ENCODE data around the gene ENKD1.

ENKD1 gene

DNA sequence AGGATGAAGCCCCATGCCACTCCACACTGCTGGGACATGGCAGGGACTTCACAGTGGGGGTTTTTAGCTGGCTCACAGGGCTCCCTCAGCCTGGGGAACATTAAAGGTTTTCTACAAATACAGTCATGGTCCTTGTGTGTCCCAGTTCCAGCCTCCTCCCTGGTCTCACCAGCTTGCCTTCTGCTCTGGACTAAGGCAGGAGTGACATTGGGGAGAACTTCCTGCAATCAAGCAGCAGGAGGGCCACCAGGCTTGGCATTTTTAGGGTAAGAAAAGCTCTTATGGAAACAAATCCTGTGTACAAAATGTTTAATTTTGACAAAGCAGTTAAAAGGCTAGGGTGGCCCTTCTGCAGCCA is 3.9 kb downstream of the ENKD1 start:
- no peak for DNase-seq

- DNase-seq = no peak
These were observed 4.5 kb downstream of the ENKD1 start for GRCh38 chr16:67661886-67662652.

GRCh38 chr16:67661101-67661761 is 5.3 kb downstream of the ENKD1 start:
- peak in 1 of 2 donors; percentile 3 for DNase-seq

- DNase-seq = peak; percentile 93 to 95
These were observed 6.0 kb downstream of the ENKD1 start, which contains the start of gene PARD6A for GRCh38 chr16:67660564-67661028. Gene PARD6A (plus strand): TSS chr16:67660960. CDS start chr16:67661039, 79 bp downstream.

DNA sequence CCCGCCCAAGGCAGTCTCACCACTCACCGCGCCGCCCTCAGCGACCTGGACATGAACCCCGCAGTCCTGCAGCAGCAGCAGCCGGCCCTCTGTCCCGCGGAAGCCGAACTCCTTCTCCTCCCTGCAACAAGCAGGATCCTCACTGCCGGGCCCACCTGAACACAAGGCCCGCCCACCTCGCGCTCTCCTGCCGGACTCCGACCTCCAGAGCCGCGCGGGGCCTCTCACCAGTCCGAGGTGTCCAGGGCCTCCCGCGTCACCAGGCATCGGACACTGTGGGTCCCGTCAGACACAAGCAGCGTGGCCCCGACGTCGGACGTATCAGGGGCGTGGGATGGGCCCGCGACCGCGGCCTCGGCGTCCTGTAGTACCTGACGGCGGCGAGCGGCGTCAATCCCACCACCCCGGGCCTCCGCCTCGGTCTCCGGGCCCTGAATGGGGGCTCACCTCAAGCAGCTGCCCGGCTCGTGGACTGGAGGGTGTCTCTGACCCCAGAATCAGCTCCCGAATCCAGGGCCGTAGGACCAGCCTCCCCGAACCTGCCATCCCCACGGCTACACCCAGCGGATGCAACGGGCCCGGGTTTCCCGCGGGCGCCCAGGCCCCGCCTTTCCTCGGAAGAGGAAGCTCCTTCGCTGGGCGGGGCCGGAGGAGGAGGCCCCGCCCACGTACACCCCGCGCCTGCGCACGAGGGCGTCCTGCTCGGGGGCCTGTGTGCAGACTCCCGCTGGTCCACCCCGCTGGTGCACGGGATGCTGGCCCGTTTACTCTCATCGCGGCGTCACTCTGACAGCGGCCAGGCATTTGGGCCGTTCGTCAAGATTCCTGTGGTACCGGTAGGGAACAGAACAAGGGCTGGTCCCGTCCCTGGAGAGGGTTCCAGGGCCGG is 6.6 kb downstream of the ENKD1 start, which contains the start of gene ACD:
ACD (minus strand) TSS at position 586 of the 889 bp plus-strand sequence; CDS start at position 546, 40 bp downstream.
- DNase-seq = peak; percentile 93 to 99

DNA sequence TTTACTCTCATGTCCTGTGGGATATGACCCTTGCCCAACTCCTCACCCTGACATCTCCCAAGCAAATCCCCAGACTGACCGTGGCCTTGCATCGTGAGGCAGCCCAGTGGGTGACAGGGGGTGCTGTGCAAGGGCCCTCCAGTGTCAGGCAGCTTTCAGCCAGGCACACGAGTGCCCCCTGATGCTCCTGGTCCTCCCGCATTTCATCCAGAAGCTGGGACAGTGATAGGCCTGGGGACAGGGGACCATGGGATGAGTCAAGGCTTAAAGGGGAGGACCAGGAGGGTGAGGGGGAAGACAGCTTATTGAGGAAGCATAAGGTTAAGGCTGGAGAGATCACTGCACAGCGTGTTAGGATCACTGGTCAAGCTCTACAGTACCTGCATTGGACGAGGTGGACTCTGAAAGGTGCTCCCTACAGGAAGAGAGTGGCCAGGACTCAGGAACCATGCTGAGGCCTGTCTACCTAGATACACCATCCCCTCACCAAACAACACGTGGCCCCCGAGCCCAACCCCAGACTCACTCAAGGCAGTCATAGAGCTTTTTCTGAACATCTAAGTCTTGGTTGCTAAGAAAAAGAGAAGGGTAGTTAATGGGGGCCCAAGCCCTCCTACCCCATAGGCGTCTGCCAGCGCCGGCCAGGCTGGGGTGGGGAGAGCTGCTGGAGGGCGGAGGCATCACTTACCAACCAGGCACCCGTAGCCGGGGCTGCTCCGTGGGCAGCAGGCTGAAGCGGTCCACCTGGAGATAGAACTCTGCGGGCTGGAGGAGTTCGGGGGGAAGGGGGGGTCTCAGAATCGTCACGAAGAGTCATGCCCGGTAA is 7.5 kb downstream of the ENKD1 start:
- DNase-seq = no peak

- no peak for DNase-seq
These were observed 8.6 kb downstream of the ENKD1 start for GRCh38 chr16:67657751-67658518.

DNA sequence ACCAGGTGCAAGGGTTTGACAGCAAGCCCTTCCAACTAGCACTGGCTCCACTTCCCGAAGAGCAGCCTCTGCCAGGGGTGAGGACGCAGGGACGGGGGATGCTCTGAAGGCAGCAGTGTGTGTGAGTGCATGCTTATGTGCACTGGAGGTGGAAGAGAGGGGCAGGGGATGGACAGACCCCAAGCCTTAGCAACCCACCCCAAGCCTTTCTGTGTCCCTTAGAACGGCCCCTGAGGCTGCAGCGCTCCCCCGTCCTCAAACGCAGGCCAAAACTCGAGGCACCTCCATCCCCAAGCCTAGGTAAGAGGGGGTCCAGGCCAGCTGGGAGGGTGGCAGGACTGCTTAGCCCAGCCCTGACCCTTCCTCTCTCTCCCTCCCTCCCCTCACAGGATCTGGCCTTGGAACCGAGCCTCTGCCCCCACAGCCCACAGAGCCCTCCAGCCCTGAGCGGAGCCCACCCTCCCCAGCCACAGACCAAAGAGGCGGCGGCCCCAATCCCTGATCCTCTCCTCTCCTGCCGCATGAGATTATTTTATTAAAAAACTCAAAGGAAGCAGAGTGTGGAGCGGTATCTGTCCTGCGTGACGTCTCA is 9.4 kb downstream of the ENKD1 start:
- no peak for DNase-seq

GRCh38 chr16:67656344-67657016 is 10.1 kb downstream of the ENKD1 start:
- DNase-seq = no peak

GRCh38 chr16:67655363-67655762 is 11.2 kb downstream of the ENKD1 start:
- no peak for DNase-seq

DNA sequence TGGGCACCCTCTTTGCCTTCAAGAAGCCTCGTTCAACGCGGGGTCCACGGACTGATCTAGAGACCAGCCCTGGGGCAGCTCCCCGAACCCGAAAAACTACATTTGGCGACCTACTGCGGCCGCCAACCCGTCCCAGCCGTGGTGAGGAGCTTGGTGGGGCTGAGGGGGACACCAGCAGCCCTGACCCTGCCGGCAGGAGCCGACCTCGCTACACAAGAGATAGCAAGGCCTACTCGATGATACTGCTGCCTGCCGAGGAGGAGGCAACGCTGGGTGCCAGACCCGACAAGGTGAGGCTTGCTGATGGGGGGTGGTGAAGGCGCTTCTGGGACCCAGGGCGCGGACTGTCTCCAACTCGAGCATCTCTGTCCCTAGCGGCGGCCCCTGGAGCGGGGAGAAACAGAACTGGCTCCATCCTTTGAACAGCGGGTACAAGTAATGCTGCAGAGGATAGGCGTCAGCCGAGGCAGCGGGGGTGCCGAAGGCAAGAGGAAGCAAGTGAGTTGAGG is 12.1 kb downstream of the ENKD1 start:
- no peak for DNase-seq

- DNase-seq = no peak
These were observed 12.7 kb downstream of the ENKD1 start for GRCh38 chr16:67653789-67654402.

DNA sequence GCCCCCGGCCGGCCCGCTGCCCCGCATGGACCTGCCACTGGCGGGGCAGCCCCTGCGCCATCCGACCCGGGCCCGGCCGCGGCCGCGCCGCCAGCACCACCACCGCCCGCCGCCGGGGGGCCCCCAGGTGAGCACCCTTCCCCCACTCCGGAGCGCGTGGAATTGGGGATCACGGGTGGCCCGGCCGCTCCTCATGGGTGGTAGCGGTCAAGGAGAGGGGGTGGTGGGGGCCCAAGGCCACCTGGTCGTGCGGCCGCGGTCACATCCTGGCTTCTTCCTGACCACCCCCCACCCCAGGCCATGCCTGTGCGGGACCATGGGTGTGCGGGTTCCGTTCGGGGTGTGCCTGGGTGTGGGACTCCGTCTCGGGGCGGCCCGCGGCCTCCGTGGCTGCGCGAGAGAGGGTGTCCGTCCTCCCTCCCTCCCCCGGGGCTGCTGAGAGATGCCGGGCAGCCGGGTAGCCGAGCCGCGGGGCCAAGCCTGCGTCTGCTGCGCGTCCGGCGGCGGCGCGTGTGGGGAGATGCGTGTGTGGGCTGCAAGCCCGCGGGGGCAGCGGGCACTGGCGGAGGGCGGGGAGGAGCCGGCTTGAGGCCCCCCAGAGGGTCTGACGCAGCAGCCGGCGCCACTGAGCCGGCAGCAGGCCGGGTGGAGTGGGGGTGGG is 13.3 kb downstream of the ENKD1 start:
- DNase-seq = no peak

DNA sequence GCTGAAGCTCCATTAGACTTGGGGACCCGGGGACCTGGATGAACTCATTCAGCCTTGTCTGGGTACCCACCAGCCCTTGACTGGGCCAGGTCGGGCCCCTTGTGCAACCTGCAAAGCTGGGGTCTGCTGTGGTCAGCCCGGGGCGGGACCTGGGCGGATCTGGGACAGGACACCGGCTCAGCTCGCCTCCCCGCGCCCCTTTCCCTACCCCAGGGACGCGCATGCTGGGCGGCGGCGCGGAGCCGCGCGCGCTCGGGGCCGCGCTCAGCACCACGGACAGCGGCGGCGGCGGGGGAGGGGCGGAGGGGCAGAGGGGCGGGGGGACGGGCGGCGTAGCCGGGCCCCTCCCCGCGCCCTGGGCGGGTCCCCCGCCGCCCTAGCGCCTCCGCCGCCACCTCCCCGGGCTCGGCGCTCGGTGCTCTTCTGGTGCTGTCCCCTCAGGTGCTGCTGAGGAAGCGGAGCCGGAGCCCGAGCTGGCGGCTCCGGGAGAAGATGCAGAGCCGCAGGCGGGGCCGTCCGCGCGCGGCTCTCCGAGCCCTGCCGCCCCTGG is 13.9 kb downstream of the ENKD1 start:
- no peak for DNase-seq

DNA sequence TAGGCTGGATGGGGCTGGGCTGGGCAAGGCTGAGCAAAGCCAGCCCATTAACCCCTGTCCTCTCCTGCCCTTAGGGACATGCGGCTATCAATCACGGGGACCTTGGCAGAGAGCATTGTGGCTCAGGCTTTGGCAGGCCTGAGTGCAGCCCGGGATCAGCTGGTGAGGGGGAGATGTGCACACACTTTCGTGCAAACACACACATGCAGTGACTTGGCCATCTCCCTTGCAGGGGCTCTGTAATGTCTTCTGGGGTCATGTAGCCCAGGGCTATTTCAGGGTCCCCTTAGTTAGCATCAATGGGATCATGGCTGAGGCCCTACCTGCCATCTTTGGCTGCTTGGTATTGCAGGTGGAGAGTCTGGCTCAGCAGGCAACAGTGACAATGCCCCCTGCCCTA is 14.7 kb downstream of the ENKD1 start:
- no peak for DNase-seq

- DNase-seq = no peak
These were observed 15.5 kb downstream of the ENKD1 start for GRCh38 chr16:67651039-67651438.

GRCh38 chr16:67650023-67650422 is 16.5 kb downstream of the ENKD1 start:
- DNase-seq = no peak

DNA sequence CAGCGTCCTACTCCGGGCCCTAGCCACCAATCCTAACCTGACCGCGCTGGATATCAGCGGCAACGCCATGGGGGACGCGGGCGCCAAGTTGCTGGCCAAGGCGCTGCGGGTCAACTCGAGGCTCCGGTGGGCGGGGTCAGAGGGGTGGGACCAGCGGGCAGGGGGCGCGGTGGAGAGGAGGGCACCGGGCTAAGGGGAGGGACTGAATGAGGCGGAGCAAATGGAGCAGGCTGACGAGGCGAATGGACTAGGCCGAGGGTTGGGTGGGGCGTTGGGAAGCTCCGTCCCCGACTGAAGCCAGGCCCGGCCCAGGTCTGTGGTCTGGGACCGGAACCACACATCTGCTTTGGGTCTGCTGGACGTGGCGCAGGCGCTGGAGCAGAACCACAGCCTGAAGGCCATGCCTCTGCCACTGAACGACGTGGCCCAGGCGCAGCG is 17.0 kb downstream of the ENKD1 start:
- DNase-seq = no peak

Measured in inflammatory macrophage treated with lipopolysaccharide for 1 hour (primary cell).